SK-N-SH (cell line): ENCODE results near the gene FJX1. TPM values are rescaled to one million over a fixed set of nuclear protein-coding genes. Genes with fewer than 3 reads are reported as not detected.
A peak's percentile ranks its signal among the peaks of the same experiment; 100 is the strongest.

ENCODE experiments used
- CTCF ChIA-PET: fragments of 300-600, 350-600 bp; formaldehyde crosslinking; extraction: SDS; loops from one replicate; lab custom pipeline; 2021; lab: Yijun Ruan, JAX
- POLR2A ChIA-PET: fragments of 350-600 bp; sonication (Branson Sonifier 250); formaldehyde crosslinking; extraction: SDS; loops from one replicate; lab custom pipeline; 2020; ENCODE audit warnings: antibody characterized with exemption, inconsistent platforms; lab: Yijun Ruan, JAX
- DNase-seq: peaks from one replicate; pipeline ENCODE4 v3.0.0; 2012
- H2AFZ ChIP-seq: fragments of 200-600 bp; sonication (generic); 2 replicates; pipeline ENCODE4 v1.8.1; 2016; ENCODE audit warnings: antibody characterized with exemption, mild to moderate bottlenecking, low read depth
- H3F3A ChIP-seq: fragments of 200-600 bp; sonication (generic); replicated peaks from 2 replicates; pipeline ENCODE3; 2016; ENCODE audit warnings: antibody characterized with exemption, mild to moderate bottlenecking; ENCODE audit not compliant: insufficient read depth
- H3K27ac ChIP-seq, 2 experiments: fragments of 200-500 bp in 1 of 2; fragments of 200-600 bp in 1 of 2; sonication (Bioruptor generic) in 1 of 2; sonication (generic), shearing (Covaris generic) in 1 of 2; 2 replicates each; pipeline versions ENCODE4 v1.5.1 to v1.6.1; 2014 to 2016; ENCODE audit warnings: low read depth in 2 of 2, inconsistent platforms in 1 of 2, low read length in 1 of 2, mild to moderate bottlenecking in 1 of 2, mixed read lengths in 1 of 2
- H3K27me3 ChIP-seq: fragments of 200-600 bp; sonication (generic), shearing (Covaris generic); 2 replicates; pipeline ENCODE4 v1.6.1; 2016; ENCODE audit warnings: mixed run types; ENCODE audit not compliant: insufficient read depth
- H3K36me3 ChIP-seq, 2 experiments: fragments of 200-500 bp in 1 of 2; fragments of 200-600 bp in 1 of 2; sonication (Bioruptor generic) in 1 of 2; sonication (generic) in 1 of 2; replicated peaks in 1 of 2; 2 replicates each; pipeline versions ENCODE3 to v1.5.1; 2014 to 2016; ENCODE audit warnings: low read length in 1 of 2, mild to moderate bottlenecking in 1 of 2; ENCODE audit not compliant: insufficient read depth in 2 of 2, control insufficient read depth in 1 of 2
- H3K4me1 ChIP-seq, 2 experiments: fragments of 200-500 bp in 1 of 2; fragments of 200-600 bp in 1 of 2; sonication (Bioruptor generic) in 1 of 2; sonication (generic), shearing (Covaris generic) in 1 of 2; 2 replicates each; pipeline versions ENCODE4 v1.5.1 to v1.6.1; 2014 to 2016; ENCODE audit warnings: low read depth in 1 of 2, low read length in 1 of 2, mixed run types in 1 of 2; ENCODE audit not compliant: insufficient read depth in 2 of 2, control insufficient read depth in 1 of 2
- H3K4me2 ChIP-seq: fragments of 200-600 bp; sonication (generic), shearing (Covaris generic); 2 replicates; pipeline ENCODE4 v1.6.1; 2017; ENCODE audit warnings: mixed run types
- H3K4me3 ChIP-seq, 2 experiments: fragments of 200-500 bp in 1 of 2; fragments of 200-600 bp in 1 of 2; sonication (Bioruptor generic) in 1 of 2; sonication (generic), shearing (Covaris generic) in 1 of 2; 2 replicates each; pipeline versions ENCODE4 v1.5.1 to v1.8.1; 2014 to 2016; ENCODE audit warnings: low read depth in 2 of 2, inconsistent platforms in 1 of 2, low read length in 1 of 2, mild to moderate bottlenecking in 1 of 2, mixed read lengths in 1 of 2, moderate library complexity in 1 of 2
- H3K79me2 ChIP-seq: fragments of 200-600 bp; sonication (generic); 2 replicates; pipeline ENCODE4 v1.8.1; 2017; ENCODE audit warnings: mild to moderate bottlenecking; ENCODE audit not compliant: insufficient read depth
- H3K9ac ChIP-seq: fragments of 200-600 bp; sonication (generic); 2 replicates; pipeline ENCODE4 v1.6.1; 2017; ENCODE audit warnings: mixed run types
- H3K9me2 ChIP-seq: fragments of 200-600 bp; sonication (generic); 2 replicates; pipeline ENCODE4 v1.6.1; 2017; ENCODE audit warnings: mixed run types
- H3K9me3 ChIP-seq: fragments of 200-600 bp; sonication (generic); 2 replicates; pipeline ENCODE4 v1.6.1; 2017; ENCODE audit warnings: mixed run types, mild to moderate bottlenecking, moderate library complexity
- H4K20me1 ChIP-seq: fragments of 200-600 bp; sonication (generic); 2 replicates; pipeline ENCODE4 v1.6.1; 2017; ENCODE audit warnings: mild to moderate bottlenecking, mixed run types; ENCODE audit not compliant: insufficient read depth
- CHD2 ChIP-seq: fragments of 150-350 bp; IDR thresholded peaks from 2 replicates; pipeline ENCODE4 v1.6.1; 2018; ENCODE audit warnings: low read length; ENCODE audit not compliant: partially characterized antibody
- CTCF ChIP-seq: fragments of 200-600 bp; sonication (generic); IDR thresholded peaks from 2 replicates; pipeline ENCODE4 v1.6.1; 2017; ENCODE audit warnings: antibody characterized with exemption, mild to moderate bottlenecking, moderate library complexity
- ELF1 ChIP-seq: IDR thresholded peaks from 2 replicates; pipeline ENCODE4 v1.4.0; 2012
- EP300 ChIP-seq, 2 experiments: IDR thresholded peaks; 2 replicates each; pipeline versions ENCODE4 v1.4.0 to v1.6.1; 2012; ENCODE audit warnings: borderline replicate concordance in 1 of 2, low read depth in 1 of 2, low read length in 1 of 2
- FOXJ3 ChIP-seq: sonication (generic); formaldehyde crosslinking; IDR thresholded peaks from 2 replicates; pipeline ENCODE4 v1.5.1; 2020; ENCODE audit warnings: mild to moderate bottlenecking, missing genetic modification reagents
- GATA2 ChIP-seq: sonication (generic); formaldehyde crosslinking; IDR thresholded peaks from 2 replicates; pipeline ENCODE4 v1.5.0; 2020; ENCODE audit warnings: mild to moderate bottlenecking, missing genetic modification reagents
- IRF3 ChIP-seq: fragments of 150-350 bp; IDR thresholded peaks from 2 replicates; pipeline ENCODE4 v1.6.1; 2016; ENCODE audit warnings: mild to moderate bottlenecking, low read depth, low read length
- JUND ChIP-seq: IDR thresholded peaks from 2 replicates; pipeline ENCODE4 v1.4.0; 2012
- MAX ChIP-seq: IDR thresholded peaks from 2 replicates; pipeline ENCODE4 v1.4.0; 2012; ENCODE audit warnings: low read depth
- MEF2A ChIP-seq: IDR thresholded peaks from 2 replicates; pipeline ENCODE4 v1.4.0; 2012; ENCODE audit warnings: low read depth, borderline replicate concordance
- MXI1 ChIP-seq: IDR thresholded peaks from 2 replicates; pipeline ENCODE4 v1.6.1; 2012; ENCODE audit warnings: mild to moderate bottlenecking, low read depth, low read length, improper control_type of control experiment
- NFIC ChIP-seq: IDR thresholded peaks from 2 replicates; pipeline ENCODE4 v1.4.0; 2012; ENCODE audit warnings: borderline replicate concordance
- NRF1 ChIP-seq: IDR thresholded peaks from 2 replicates; pipeline ENCODE4 v1.6.1; 2012; ENCODE audit warnings: low read depth, mild to moderate bottlenecking, low read length
- POLR2AphosphoS5 ChIP-seq: IDR thresholded peaks from 2 replicates; pipeline ENCODE4 v1.6.1; 2012; ENCODE audit warnings: low read depth, low read length
- RCOR1 ChIP-seq: fragments of 150-350 bp; IDR thresholded peaks from 2 replicates; pipeline ENCODE4 v1.6.1; 2017; ENCODE audit warnings: antibody characterized with exemption, low read length
- RFX5 ChIP-seq: IDR thresholded peaks from 2 replicates; pipeline ENCODE4 v1.6.1; 2012; ENCODE audit warnings: mild to moderate bottlenecking, improper control_type of control experiment, low read length
- RXRA ChIP-seq: IDR thresholded peaks from 2 replicates; pipeline ENCODE4 v1.4.0; 2012; ENCODE audit warnings: low read depth, mild to moderate bottlenecking, borderline replicate concordance
- SMC3 ChIP-seq: IDR thresholded peaks from 2 replicates; pipeline ENCODE4 v1.6.1; 2012; ENCODE audit warnings: low read depth, low read length, improper control_type of control experiment
- TCF12 ChIP-seq: IDR thresholded peaks from 2 replicates; pipeline ENCODE4 v1.4.0; 2012
- USF1 ChIP-seq: IDR thresholded peaks from 2 replicates; pipeline ENCODE4 v1.4.0; 2012; ENCODE audit warnings: low read depth, borderline replicate concordance
- WGBS: methylation state at CpG from one replicate; pipeline ENCODE4 v1.1.6; 2017; ENCODE audit warnings: low lambda C conversion rate; 5-methylcytosine and 5-hydroxymethylcytosine counted together
- polyA plus RNA-seq, 3 experiments: library from polyadenylated mRNA; depleted of rRNA; stranded (reverse); fragments of >200 nt; gene quantifications; 2 replicates each; pipeline ENCODE4 v1.2.3, GENCODE V29; 2012

FJX1 gene
- polyA plus RNA-seq, 1 of the 3 experiments (the other 2 are of a cell fraction), result 34.5 TPM

- peak overlapping the region in 1 of 2 experiments; percentile 57; a peak in 1 of 4 replicates for H3K27ac ChIP-seq
- H3K9me2 ChIP-seq, result no peaks in the 10 kb centered on the region
- no peak overlapping the region for H3K9ac ChIP-seq
- no peak overlapping the region for H2AFZ ChIP-seq
- DNase-seq, result no peak
- POLR2A ChIA-PET, result no interaction called here
- H3F3A ChIP-seq, result no peaks in the 10 kb centered on the region
- CTCF ChIA-PET, result no interaction called here
- peak overlapping the region; percentile 31 for H3K4me2 ChIP-seq
- H3K27me3 ChIP-seq, result no peaks in the 10 kb centered on the region
- H3K4me3 ChIP-seq, result no peak overlapping the region
- TF ChIP-seq EP300 (IDR thresholded peaks at IDR 0.05; ENCODE audit: borderline replicate concordance in 1 of 2, low read depth in 1 of 2, low read length in 1 of 2) (no peak), MAX (no peak), ELF1 (no peak), NRF1 (no peak), GATA2 (CRISPR knock-in tag) (no peak), TCF12 (no peak), RXRA (no peak), MXI1 (no peak), CTCF (no peak), IRF3 (no peak), NFIC (no peak), JUND (no peak), FOXJ3 (CRISPR knock-in tag) (no peak), RCOR1 (no peak), MEF2A (no peak), POLR2AphosphoS5 (no peak), RFX5 (no peak), USF1 (no peak), SMC3 (no peak), CHD2 (no peak)
- 91% methylated on average over 4 of the region's 4 CpGs for WGBS
- H3K4me1 ChIP-seq, result peaks cover 0 to 23% of the 10 kb centered on the region in 2 experiments; a peak in 3 of 4 replicates
- no peaks in the 10 kb centered on the region for H4K20me1 ChIP-seq
- H3K79me2 ChIP-seq, result no peaks in the 10 kb centered on the region
- H3K9me3 ChIP-seq, result no peaks in the 10 kb centered on the region
- no peaks in the 10 kb centered on the region for H3K36me3 ChIP-seq
Observed at GRCh38 chr11:35589281-35589680, 29.0 kb upstream of the FJX1 start.
